ENCODE data around the gene ZMIZ2. TPM values are rescaled to one million over a fixed set of nuclear protein-coding genes. Genes with fewer than 3 reads are reported as not detected.
"Not testable (repeated sequence)": the region's sequence is repeated elsewhere in the genome, so short reads cannot be mapped to it uniquely, and the experiment has no call there.

The ZMIZ2 gene
- polyA plus RNA-seq, 5 donors: 47.0 to 73.6 (median 68.6) TPM

DNA sequence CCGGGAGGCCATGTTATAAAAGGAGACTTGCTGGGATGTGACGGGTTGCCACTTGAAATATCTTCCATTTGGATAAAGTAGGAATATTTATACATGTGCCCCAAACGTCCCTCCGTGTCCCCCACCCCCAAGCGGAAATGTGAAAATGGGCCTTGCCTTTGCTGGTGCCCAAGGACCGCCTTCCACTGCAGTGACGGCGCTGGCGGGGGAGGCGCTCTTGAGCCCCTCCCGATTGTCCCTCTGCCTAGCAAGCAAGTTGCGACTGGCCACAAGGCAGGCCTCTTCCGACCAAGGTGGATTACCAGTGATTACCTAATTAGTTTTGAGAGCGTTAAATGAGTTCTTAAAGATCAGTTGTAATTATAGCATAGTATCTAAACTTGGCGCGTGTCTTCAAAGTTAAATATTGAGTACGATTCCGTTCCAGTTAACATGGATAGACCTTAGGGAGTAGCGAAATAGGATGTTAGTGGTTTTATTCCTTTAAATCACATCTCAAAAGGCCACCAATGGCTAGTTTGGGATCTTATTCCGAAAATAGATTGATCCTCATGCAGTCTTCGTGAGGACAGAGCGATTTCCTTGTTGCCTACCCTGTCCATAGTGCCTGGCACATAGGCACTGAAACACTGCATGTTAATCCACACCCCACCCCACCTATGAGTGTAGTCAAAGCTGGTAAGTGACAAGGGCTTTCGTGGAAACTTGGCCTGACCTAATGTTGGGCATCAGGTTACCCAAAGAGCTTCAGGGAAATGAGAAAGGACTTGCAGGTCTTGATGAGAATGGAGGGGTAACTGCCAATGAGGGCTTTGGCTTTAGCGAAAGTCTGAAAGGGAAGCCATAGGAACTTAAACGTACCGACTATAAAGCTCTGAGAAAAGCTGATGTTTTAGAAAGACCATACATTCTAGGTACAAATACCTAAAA lies 48.9 kb downstream of the ZMIZ2 start:
- DNase-seq: peak; percentile 87 to 90

- no peak for DNase-seq
These were observed 50.1 kb downstream of the ZMIZ2 start for GRCh38 chr7:44798649-44799305.

GRCh38 chr7:44799939-44800338 lies 51.3 kb downstream of the ZMIZ2 start:
- no peak for DNase-seq

DNA sequence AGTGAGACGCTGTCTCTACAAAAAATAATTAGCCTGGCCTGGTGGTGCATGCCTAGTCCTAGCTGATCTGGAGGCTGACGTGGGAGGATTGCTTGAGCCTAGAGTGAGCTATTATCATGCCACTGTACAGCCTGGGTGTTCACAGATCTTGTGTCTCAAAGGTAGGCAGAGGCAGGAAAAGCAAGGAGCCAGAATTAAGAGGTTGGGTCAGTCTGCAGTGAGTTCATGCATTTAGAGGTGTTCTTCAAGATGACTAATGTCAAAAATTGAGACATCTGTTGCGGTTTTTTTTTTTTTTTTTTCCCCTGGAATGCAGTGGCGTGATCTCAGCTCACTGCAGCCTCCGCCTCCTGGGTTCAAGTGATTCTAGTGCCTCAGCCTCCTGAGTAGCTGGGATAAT lies 53.2 kb downstream of the ZMIZ2 start:
- DNase-seq: no peak

GRCh38 chr7:44802418-44803025 lies 53.9 kb downstream of the ZMIZ2 start:
- no peak for DNase-seq

DNA sequence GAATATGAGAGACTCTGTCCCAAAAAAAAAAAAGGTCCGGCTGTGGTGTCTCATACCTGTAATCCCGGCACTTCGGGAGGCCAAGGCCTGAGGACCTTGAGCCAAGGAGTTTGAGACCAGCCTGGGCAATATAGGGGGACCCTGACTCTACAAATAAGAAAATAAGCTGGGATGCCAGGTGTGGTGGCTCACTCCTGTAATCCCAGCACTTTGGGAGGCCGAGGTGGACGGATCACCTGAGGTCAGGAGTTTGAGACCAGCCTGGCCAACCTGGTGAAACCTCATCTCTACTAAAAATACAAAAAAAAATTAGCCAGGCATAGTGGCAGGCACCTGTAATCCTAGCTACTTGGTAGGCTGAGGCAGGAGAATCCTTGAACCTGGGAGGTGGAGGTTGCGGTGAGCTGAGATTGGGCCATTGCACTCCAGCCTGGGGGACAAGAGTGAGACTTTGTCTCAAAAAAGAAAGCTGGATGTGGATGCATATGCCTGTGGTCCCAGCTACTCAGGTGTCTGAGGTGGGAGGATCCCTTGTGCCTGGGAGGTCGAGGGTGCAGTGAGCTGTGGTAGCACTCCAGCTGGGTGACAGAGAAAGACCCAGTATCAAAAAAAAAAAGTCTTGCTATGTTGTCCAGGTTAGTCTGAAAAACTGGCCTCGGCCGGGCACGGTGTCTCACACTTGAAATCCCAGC lies 55.3 kb downstream of the ZMIZ2 start:
- DNase-seq: not testable (repeated sequence)

- no peak for DNase-seq
These were observed 57.3 kb downstream of the ZMIZ2 start for GRCh38 chr7:44805950-44806349.

DNA sequence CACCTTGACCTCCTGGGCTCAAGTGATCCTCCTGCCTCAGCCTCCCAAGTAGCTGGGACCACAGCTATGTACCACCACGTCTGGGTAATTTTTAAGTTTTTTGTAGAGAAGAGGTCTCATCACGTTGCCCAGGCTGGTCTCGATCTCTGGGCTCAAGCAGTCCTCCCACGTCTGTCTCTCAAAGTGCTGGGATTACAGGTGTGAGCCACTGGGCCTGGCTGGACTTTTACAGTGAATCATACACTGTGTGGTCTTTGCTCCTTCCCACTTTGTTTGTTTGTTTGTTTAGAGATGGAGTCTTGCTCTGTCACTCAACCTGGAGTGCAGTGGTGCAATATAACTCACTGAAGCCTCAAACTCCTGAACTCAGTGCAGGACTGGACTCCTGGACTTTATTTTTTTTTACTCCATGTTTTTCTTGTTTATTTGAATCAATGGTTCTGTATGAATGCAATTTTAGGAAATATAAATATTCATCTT lies 60.3 kb downstream of the ZMIZ2 start:
- DNase-seq: no peak

DNA sequence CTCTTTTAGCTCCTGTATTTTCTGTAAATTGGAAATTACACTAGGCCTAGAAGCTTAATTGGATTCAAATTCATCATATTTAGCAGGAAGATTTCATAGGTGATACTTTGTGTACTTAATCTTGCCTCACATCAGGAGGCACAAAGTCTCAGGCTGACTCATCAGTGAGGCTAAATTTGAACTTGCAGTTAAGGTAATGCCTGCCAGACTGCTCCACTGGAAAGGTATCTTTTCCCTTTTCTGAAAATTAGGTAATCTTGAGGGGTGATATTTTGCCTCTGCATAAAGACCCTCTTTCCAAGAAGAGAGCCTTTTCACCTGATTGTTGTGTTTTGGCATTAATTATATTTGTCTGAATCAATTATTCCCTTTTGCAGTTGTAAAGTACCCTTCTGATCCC lies 62.4 kb downstream of the ZMIZ2 start:
- no peak for DNase-seq

DNA sequence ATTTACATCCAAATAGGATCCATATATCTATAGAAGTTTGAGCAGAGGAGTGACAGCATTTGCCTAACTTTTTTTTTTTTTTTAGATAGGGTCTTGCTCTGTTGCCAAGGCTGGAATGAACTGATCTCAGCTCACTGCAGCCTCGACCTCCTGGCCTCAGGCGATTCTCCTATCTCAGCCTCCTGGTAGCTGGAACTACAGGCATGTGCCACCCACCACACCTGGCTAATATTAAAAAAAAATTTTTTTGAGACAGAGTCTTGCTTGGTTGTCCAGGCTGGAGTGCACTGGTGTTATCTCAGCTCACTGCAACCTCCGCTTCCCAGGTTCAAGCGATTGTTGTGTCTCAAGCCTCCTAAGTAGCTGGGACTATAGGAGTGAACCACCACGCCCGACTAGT lies 62.9 kb downstream of the ZMIZ2 start:
- DNase-seq: no peak

GRCh38 chr7:44814919-44815318 lies 66.3 kb downstream of the ZMIZ2 start:
- DNase-seq: no peak

DNA sequence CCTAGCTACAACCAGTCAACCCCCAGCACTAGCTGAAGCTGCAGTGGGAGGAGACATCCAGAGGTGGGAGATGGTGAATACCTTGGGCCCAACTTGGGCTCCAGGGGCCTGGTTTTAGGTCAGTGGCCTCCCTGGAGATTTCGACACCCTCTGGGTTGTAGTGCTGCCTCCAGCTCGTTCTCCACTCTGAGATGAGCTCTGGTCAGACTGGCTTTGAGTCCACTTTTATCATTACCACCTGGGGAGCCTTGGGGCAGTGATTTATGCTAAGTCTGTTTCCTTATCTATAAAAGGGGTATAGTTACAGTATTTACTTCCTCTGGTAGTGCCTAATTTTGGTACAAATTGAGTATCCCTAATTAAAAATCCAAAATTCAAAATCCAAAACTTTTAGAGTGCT lies 70.6 kb downstream of the ZMIZ2 start:
- DNase-seq: no peak

Other genes starting within 250 kb of the ZMIZ2 start
- gene NPC1L1, start 207.5 kb upstream of the ZMIZ2 start, polyA plus RNA-seq (ENCODE audit: insufficient read depth in 1 of 5, insufficient read length in 5 of 5, low replicate concordance in 1 of 5): under 1 TPM; 0.21 to 0.42 (median 0.33) TPM
- 10 to 100 TPM; 63.1 to 82.2 (median 73.7) TPM for gene DDX56, start 174.9 kb upstream of the ZMIZ2 start, polyA plus RNA-seq (ENCODE audit: insufficient read depth in 1 of 5, insufficient read length in 5 of 5, low replicate concordance in 1 of 5)
- gene TMED4, start 166.6 kb upstream of the ZMIZ2 start, polyA plus RNA-seq (ENCODE audit: insufficient read depth in 1 of 5, insufficient read length in 5 of 5, low replicate concordance in 1 of 5): 100 to 1,000 TPM in 1 of 5 donors, 10 to 100 TPM in 4; 88.1 to 104 (median 93.4) TPM
- gene OGDH, start 142.2 kb upstream of the ZMIZ2 start, polyA plus RNA-seq (ENCODE audit: insufficient read depth in 1 of 5, insufficient read length in 5 of 5, low replicate concordance in 1 of 5): 10 to 100 TPM; 40.6 to 58.8 (median 53.7) TPM
- 1,000 to 10,000 TPM; 1,042 to 1,297 (median 1,129) TPM for gene PPIA, start 47.8 kb downstream of the ZMIZ2 start, polyA plus RNA-seq (ENCODE audit: insufficient read depth in 1 of 5, insufficient read length in 5 of 5, low replicate concordance in 1 of 5)
- gene H2AZ2, start 99.2 kb downstream of the ZMIZ2 start, polyA plus RNA-seq (ENCODE audit: insufficient read depth in 1 of 5, insufficient read length in 5 of 5, low replicate concordance in 1 of 5): 100 to 1,000 TPM; 178 to 285 (median 226) TPM
- gene PURB, start 136.7 kb downstream of the ZMIZ2 start, polyA plus RNA-seq (ENCODE audit: insufficient read depth in 1 of 5, insufficient read length in 5 of 5, low replicate concordance in 1 of 5): 10 to 100 TPM; 23.8 to 37.9 (median 32.5) TPM
- 1 to 10 TPM in 4 of 5 donors, under 1 TPM in 1; 0.86 to 1.8 (median 1.5) TPM for gene MYO1G, start 230.2 kb downstream of the ZMIZ2 start, polyA plus RNA-seq (ENCODE audit: insufficient read depth in 1 of 5, insufficient read length in 5 of 5, low replicate concordance in 1 of 5)

Data from right lung (tissue), 5 donors.